GM23338 (cell line): Measurements from ENCODE around the gene ACADVL. TPM values are rescaled to one million over a fixed set of nuclear protein-coding genes. Genes with fewer than 3 reads are reported as not detected.
A peak's percentile ranks its signal among the peaks of the same experiment; 100 is the strongest.

Source experiments
- ATAC-seq: fragments of 200-7000 bp; cut with Tn5 transposase; 3 replicates; pipeline ENCODE4 v1.9.1; 2020
- DNase-seq: peaks from one replicate; pipeline ENCODE4 v3.0.0-alpha.2; 2015; ENCODE audit warnings: low spot score
- H2AFZ ChIP-seq: fragments of 200-600 bp; sonication (generic); 2 replicates; pipeline ENCODE4 v1.8.0; 2016; ENCODE audit warnings: antibody characterized with exemption, mild to moderate bottlenecking, moderate library complexity
- H3F3A ChIP-seq: fragments of 200-600 bp; sonication (generic); replicated peaks from 2 replicates; pipeline ENCODE4 v1.8.0; 2017; ENCODE audit warnings: antibody characterized with exemption, mixed run types, low read depth
- H3K27ac ChIP-seq: fragments of 200-600 bp; sonication (generic); 2 replicates; pipeline ENCODE4 v1.6.1; 2016; ENCODE audit warnings: low read depth
- H3K27me3 ChIP-seq: fragments of 200-600 bp; sonication (generic); 2 replicates; pipeline ENCODE4 v1.8.0; 2016; ENCODE audit warnings: mild to moderate bottlenecking, mixed run types, moderate library complexity; ENCODE audit not compliant: insufficient read depth
- H3K36me3 ChIP-seq: fragments of 200-600 bp; sonication (generic); 2 replicates; pipeline ENCODE4 v1.8.0; 2016; ENCODE audit warnings: mild to moderate bottlenecking; ENCODE audit not compliant: insufficient read depth
- H3K4me1 ChIP-seq: fragments of 200-600 bp; sonication (generic); 2 replicates; pipeline ENCODE4 v1.8.0; 2016; ENCODE audit warnings: mild to moderate bottlenecking, moderate library complexity; ENCODE audit not compliant: insufficient read depth
- H3K4me2 ChIP-seq: fragments of 200-600 bp; sonication (generic); 2 replicates; pipeline ENCODE4 v1.7.1; 2017; ENCODE audit warnings: mixed run types
- H3K4me3 ChIP-seq: fragments of 200-600 bp; sonication (generic); 2 replicates; pipeline ENCODE4 v1.6.1; 2016; ENCODE audit warnings: mixed run types
- H3K79me2 ChIP-seq: fragments of 200-600 bp; sonication (generic); replicated peaks from 2 replicates; pipeline ENCODE4 v1.8.0; 2017; ENCODE audit warnings: mild to moderate bottlenecking; ENCODE audit not compliant: insufficient read depth
- H3K9me2 ChIP-seq: fragments of 200-600 bp; sonication (generic); 2 replicates; pipeline ENCODE4 v1.8.0; 2017; ENCODE audit not compliant: insufficient read depth
- H4K20me1 ChIP-seq: fragments of 200-600 bp; sonication (generic); replicated peaks from 2 replicates; pipeline ENCODE4 v1.8.0; 2017; ENCODE audit warnings: mild to moderate bottlenecking; ENCODE audit not compliant: insufficient read depth
- H3K27ac Mint-ChIP-seq: 2 replicates; pipeline ENCODE4 v1.8.0; 2020; ENCODE audit warnings: inconsistent platforms, mild to moderate bottlenecking, moderate library complexity, mixed read lengths
- H3K27me3 Mint-ChIP-seq: 3 replicates; pipeline ENCODE4 v1.8.0; 2022; ENCODE audit warnings: low read depth, mild to moderate bottlenecking, moderate library complexity, mixed read lengths, inconsistent platforms; ENCODE audit not compliant: insufficient read depth, poor library complexity
- H3K36me3 Mint-ChIP-seq: 3 replicates; pipeline ENCODE4 v1.8.0; 2021; ENCODE audit warnings: low read depth, mild to moderate bottlenecking, inconsistent platforms, moderate library complexity, mixed read lengths
- H3K4me1 Mint-ChIP-seq: 3 replicates; pipeline ENCODE4 v1.8.0; 2020; ENCODE audit warnings: mild to moderate bottlenecking, inconsistent platforms, mixed read lengths
- H3K4me3 Mint-ChIP-seq: 3 replicates; pipeline ENCODE4 v1.8.0; 2021; ENCODE audit warnings: moderate library complexity, mild to moderate bottlenecking, inconsistent platforms, mixed read lengths
- H3K9me3 Mint-ChIP-seq: 3 replicates; pipeline ENCODE4 v1.8.0; 2020; ENCODE audit warnings: moderate library complexity, mild to moderate bottlenecking, inconsistent platforms, mixed read lengths
- CREB1 ChIP-seq: fragments of 250-450 bp; sonication (Bioruptor Pico); IDR thresholded peaks from 2 replicates; pipeline ENCODE4 v1.5.0; 2020; ENCODE audit warnings: low read depth, mild to moderate bottlenecking, moderate library complexity
- CTCF ChIP-seq, 2 experiments: fragments of 200-600 bp in 1 of 2; sonication (generic) in 1 of 2; conservative IDR thresholded peaks; 2 replicates each; pipeline versions ENCODE4 v1.5.1 to v1.6.1; 2016 to 2017; ENCODE audit warnings: antibody characterized with exemption in 2 of 2, low read depth in 2 of 2, mild to moderate bottlenecking in 2 of 2, moderate library complexity in 1 of 2
- ETS1 ChIP-seq: IDR thresholded peaks from 2 replicates; pipeline ENCODE4 v1.6.1; 2016; ENCODE audit warnings: antibody characterized with exemption
- NANOG ChIP-seq: IDR thresholded peaks from 2 replicates; pipeline ENCODE4 v1.6.1; 2016; ENCODE audit warnings: antibody characterized with exemption, borderline replicate concordance
- POLR2AphosphoS5 ChIP-seq: IDR thresholded peaks from 2 replicates; pipeline ENCODE4 v1.6.1; 2016; ENCODE audit warnings: antibody characterized with exemption, low read depth
- REST ChIP-seq: IDR thresholded peaks from one replicate; pipeline ENCODE4 v1.6.1; 2018; ENCODE audit warnings: antibody characterized with exemption; ENCODE audit not compliant: unreplicated experiment
- STAT1 ChIP-seq: IDR thresholded peaks from one replicate; pipeline ENCODE4 v1.6.1; 2016; ENCODE audit warnings: antibody characterized with exemption; ENCODE audit not compliant: unreplicated experiment
- ZNF114 ChIP-seq: fragments of 250-450 bp; sonication (Bioruptor Pico); IDR thresholded peaks from 2 replicates; pipeline ENCODE4 v1.5.0; 2020; ENCODE audit warnings: mild to moderate bottlenecking, moderate library complexity
- ZNF331 ChIP-seq: fragments of 250-450 bp; sonication (Bioruptor Pico); IDR thresholded peaks from 2 replicates; pipeline ENCODE4 v1.5.0; 2020; ENCODE audit warnings: low read depth, mild to moderate bottlenecking, moderate library complexity
- polyA plus RNA-seq: library from polyadenylated mRNA; unstranded; fragments of >200 nt; fragmentation: Nextera tagmentation; extraction: Ambion mirVana; gene quantifications from 2 replicates; pipeline ENCODE4 v1.2.1, GENCODE V29; 2016
- total RNA-seq: library from RNA; depleted of rRNA; stranded (reverse); fragments of >200 nt; shearing (Covaris generic); gene quantifications from 2 replicates; pipeline ENCODE4 v1.2.3, GENCODE V29; 2014

ACADVL gene
- total and polyA plus RNA-seq, 2 experiments from 2014 or later, result 152 to 156 TPM

GRCh38 chr17:7235693-7236665, 16.2 kb downstream of the ACADVL start (continued):
- TF ChIP-seq REST (no peak), ZNF331 (CRISPR knock-in tag) (no peak), CTCF (conservative IDR thresholded peaks at IDR 0.05; ENCODE audit: low read depth in 2 of 2) (no peak), NANOG (no peak), CREB1 (CRISPR knock-in tag) (no peak), ZNF114 (CRISPR knock-in tag) (no peak)

- peaks cover 3% of the 10 kb centered on the region for H3K9me3 Mint-ChIP-seq
- Histone ChIP-seq H3K9me2 (no peaks in the 10 kb centered on the region), H3K4me2 (peak overlapping the region; percentile 82), H2AFZ (no peak overlapping the region), H3K27me3 (no peaks in the 10 kb centered on the region), H3K4me3 (peak overlapping the region; percentile 99; the same call in 1 of the 2 replicates), H3K27ac (peak overlapping the region; percentile 88), H3K79me2 (peaks cover 67% of the 10 kb centered on the region), H3F3A (peaks cover 37% of the 10 kb centered on the region), H3K4me1 (peaks cover 28% of the 10 kb centered on the region), H3K36me3 (peaks cover 17% of the 10 kb centered on the region), H4K20me1 (peaks cover 26% of the 10 kb centered on the region)
- H3K36me3 Mint-ChIP-seq, result peaks cover 55% of the 10 kb centered on the region
- H3K4me1 Mint-ChIP-seq, result peaks cover 46% of the 10 kb centered on the region
- ATAC-seq (no peak), DNase-seq (no peak)
- peak overlapping the region; percentile 45 for H3K27ac Mint-ChIP-seq
- H3K27me3 Mint-ChIP-seq, result peaks cover 23% of the 10 kb centered on the region
- H3K4me3 Mint-ChIP-seq, result peak overlapping the region; percentile 87
- TF ChIP-seq STAT1 (no peak), ZNF331 (CRISPR knock-in tag) (no peak), POLR2AphosphoS5 (no peak), ETS1 (no peak)
Measured at GRCh38 chr17:7236808-7237207, 17.1 kb downstream of the ACADVL start.
